Hindlimb muscle (tissue), 1 donor: ENCODE measurements around the gene TNFRSF1A. TPM values are rescaled to one million over a fixed set of nuclear protein-coding genes. Genes with fewer than 3 reads are reported as not detected.
A peak's percentile ranks its signal among the peaks of the same experiment; 100 is the strongest.

Source experiments
- DNase-seq: peaks from one replicate; pipeline ENCODE4 v3.0.0-alpha.2; 2013
- polyA plus RNA-seq: library from polyadenylated mRNA; unstranded; fragments of 120-200 nt; gene quantifications from one replicate; pipeline ENCODE4 v1.2.1, GENCODE V29; 2013; ENCODE audit not compliant: insufficient read length

Gene TNFRSF1A
- polyA plus RNA-seq, 1 donor, result 86.3 TPM

- DNase-seq, result no peak
These were observed 4.7 kb downstream of the TNFRSF1A start for GRCh38 chr12:6336889-6337853.

- DNase-seq, result peak; percentile 92
These were observed 5.6 kb downstream of the TNFRSF1A start for GRCh38 chr12:6336079-6336888.

DNA sequence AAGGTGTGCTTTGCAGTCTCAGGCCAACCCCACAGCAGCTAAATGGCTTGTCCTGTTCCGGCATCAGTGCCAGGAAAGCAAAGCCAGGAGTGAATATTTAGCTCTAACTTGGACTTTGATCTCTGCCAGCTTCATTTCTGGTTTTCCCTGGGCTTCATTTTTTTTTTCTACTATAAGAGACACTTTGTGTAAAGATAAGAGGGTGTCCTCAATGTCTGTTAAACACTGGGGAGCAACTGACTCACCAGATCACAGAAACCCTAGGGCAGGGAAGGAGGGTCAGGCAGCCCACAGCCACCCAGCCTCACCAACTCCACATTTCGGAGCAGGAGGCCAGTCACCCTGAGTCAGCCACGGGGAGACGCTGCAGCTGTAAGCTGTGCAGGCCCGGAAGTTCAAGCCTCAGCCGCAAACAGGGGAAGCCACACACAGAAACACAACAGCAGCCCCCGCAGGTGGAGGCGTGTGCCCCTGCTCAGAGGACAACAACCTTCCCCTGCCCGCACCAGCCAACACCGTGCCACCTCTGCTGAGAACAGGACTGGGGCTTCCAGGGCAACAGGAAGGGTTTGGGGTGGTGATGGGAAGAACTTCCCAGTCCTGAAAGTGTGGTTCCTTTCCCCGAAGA is 6.3 kb downstream of the TNFRSF1A start:
- DNase-seq, result no peak

DNA sequence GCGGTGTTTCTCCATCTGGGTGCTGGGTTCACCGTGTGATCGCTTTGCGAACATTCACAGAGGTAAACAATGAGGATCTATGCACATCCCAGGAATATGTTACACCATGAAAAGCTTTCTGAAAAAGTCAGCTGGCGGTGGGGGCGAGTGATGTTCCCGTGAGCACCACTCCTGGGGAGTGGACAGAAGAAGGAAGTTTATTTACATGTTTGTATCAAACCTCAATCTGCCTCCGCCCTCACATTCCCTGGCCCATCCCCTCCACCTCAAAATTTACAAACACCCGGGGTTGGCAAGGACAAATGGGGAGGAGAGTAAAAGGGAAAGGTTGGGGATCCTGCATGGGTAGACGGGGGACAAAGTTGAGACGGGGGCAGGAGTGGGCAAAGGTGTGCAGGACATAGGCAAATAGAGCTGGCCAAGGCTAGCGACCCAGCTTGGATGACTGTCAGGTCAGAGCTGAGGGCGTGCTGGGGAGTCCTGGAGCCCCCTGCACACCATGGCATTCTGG is 6.9 kb downstream of the TNFRSF1A start:
- no peak for DNase-seq

- DNase-seq, result no peak
These were observed 7.5 kb downstream of the TNFRSF1A start for GRCh38 chr12:6334359-6334758.

GRCh38 chr12:6333566-6333965 is 8.3 kb downstream of the TNFRSF1A start:
- DNase-seq, result no peak

DNA sequence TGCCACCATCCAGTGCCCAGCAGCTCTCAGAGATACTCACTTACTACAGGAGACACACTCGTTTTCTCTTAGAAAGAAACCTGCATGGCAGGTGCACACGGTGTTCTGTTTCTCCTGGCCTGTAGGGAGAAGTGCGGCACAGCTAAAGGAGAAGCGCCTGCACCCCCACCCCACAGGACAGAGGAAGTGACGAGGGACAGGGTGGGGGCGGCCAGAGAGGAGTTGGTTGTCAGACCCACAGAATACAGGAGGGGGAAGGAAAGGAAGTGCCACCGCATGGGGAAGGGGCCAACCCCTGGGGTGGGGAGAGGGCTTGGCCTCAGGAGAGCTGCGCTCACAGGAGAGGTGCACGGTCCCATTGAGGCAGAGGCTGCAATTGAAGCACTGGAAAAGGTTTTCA is 8.8 kb downstream of the TNFRSF1A start:
- DNase-seq, result no peak

- no peak for DNase-seq
These were observed 9.4 kb downstream of the TNFRSF1A start for GRCh38 chr12:6332459-6332858.

- no peak for DNase-seq
These were observed 10.7 kb downstream of the TNFRSF1A start for GRCh38 chr12:6330999-6331714.

DNA sequence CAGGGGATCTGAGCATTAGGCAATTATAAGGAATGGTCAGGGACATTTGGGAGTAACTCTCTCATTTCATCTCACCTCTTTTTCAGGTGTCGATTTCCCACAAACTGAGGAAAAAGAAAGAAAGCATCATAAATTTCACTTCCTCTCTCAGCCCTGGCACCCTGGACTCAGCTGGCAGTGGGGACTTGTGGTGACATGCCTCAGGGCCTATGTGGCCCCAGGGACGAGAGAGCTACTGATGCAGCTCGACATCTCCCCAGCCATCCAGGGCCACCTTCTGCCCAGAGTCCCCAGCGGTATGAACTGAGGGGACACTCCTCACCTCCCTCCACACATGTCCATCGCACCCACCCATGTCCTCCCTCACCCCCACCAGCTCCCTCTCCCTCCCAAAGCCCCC is 11.7 kb downstream of the TNFRSF1A start:
- DNase-seq, result no peak

GRCh38 chr12:6329703-6330064 is 12.2 kb downstream of the TNFRSF1A start:
- DNase-seq, result no peak

DNA sequence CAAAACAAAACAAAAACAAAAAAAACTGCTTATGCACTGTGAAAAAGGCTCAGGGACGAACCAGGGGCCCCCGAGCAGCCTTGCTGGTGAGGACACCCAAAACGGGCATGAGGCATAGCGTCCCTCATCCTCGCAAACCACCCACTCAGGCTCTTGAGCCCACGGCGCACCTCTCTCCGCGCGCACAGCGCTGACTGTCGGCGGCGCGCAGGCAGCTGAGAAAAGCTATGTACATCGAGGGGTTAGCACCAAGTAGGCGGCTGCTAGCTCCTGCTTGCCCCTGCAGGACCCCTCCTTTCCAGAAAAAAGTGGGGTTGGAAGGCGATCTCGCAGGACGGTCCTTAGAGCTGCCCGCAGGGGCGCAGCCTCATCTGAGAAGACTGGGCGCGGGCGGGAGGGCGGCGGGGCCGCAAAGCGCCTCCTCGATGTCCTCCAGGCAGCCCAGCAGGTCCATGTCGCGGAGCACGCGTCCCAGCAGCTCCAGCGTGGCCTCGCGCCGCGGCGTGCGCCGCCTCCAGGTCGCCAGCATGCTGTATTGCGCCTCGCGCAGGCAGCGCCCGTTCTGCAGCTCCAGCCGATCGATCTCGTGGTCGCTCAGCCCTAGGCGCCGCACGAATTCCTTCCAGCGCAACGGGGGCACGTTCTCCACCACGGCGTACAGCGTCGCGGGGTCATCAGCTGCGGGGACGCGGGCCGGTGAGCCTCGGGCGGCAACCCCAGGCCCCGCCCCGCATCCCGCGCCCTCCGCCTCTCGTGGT is 12.8 kb downstream of the TNFRSF1A start:
- DNase-seq, result no peak

GRCh38 chr12:6328045-6328779 is 13.7 kb downstream of the TNFRSF1A start:
- no peak for DNase-seq

- no peak for DNase-seq
These were observed 14.4 kb downstream of the TNFRSF1A start for GRCh38 chr12:6327229-6328041.

- DNase-seq, result no peak
These were observed 15.3 kb downstream of the TNFRSF1A start for GRCh38 chr12:6326316-6327228.

GRCh38 chr12:6324936-6325750 is 16.7 kb downstream of the TNFRSF1A start:
- DNase-seq, result no peak

- no peak for DNase-seq
These were observed 17.7 kb downstream of the TNFRSF1A start for GRCh38 chr12:6323995-6324711.
